ENCODE measurements around the gene TRIP13. TPM values are rescaled to one million over a fixed set of nuclear protein-coding genes. Genes with fewer than 3 reads are reported as not detected.

TRIP13 gene
- total RNA-seq, 2 experiments from 2014 or later = 43.4 to 45.8 TPM

DNA sequence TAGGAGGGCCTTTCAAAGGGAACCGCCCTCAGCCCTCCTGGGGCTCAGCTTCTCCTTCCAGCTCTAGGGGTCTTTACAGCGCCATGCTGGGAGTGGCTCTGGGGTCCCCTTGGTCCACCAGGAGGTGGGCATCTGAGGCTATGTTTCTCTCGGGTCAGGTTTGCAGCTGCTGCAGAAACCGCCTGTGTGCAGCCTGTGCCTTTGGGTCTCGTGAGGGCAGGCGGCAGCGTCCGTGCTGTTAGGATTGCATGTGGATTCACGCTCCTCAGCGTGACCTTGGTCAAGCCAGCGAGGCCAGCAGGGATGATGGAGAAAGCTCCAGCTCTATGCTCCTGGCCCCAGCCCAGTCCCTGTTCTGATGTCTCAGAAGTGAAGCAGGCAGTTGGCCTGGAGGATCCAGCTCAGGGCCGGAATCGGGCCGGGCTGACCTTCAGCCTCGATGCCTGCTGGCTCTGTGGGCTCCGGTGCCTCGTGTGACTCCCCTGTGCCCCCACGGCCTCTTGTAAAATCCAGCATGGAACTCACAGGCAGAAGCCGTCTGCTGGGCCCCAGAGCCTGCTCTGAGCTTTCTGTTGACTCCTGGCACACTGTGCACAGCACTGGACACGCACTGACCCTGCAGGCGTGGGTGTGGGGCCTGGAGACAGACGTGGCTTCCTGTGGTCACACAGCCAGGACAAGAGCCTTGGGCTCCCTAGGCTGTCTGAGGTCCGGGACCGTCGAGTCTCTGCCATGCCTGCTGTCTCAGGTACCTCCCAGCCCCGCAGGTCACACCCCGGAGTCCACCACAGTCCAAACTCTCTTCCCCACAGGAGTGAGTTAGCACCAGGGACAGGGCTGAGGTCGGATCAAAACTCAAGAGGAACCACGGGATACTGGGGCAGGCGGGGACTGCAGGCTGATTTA lies 54.3 kb downstream of the TRIP13 start:
- ChIA-PET CTCF (no interaction called here), POLR2A (no interaction called here)

DNA sequence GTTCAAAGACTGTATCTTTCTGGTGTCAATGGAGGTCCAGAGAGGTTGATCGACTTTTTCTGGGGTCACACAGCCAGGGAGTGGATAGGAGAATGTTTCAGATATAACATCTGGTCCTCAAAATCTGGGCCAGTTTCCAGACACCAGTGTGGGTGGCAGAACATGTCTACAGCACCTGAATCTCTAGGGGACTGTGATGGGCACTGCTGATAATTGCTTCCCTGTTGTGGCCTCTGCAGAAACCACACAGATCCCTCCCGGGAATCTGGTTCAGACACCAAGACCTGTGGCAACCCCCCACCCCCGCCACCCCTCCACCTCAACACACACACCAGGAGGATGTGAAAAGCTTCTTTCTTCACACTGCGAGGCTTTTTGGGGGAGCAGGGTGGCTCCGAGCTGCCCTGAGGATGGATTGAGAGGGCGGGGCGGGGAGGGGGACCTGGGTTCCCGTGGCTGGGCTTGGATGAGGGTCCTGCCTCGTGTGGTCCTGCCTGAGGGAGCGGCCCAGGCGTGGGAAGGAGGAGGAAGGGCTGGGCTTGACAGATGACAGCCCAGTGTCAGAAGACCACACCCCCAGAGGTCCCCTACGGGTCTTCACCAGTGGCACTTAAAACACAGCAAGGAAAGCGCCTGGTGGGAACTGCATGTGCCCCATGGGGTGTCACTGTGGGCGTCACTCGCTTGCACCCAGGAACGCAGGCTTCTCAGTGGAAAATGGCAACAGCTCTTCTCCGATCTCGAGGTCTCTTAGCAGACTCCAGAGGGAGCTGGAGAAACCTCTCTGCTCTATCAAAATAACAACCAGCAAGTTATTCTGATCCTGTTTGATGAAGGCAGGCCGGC lies 55.2 kb downstream of the TRIP13 start:
- POLR2A ChIA-PET = no interaction called here
- CTCF ChIA-PET = no interaction called here

DNA sequence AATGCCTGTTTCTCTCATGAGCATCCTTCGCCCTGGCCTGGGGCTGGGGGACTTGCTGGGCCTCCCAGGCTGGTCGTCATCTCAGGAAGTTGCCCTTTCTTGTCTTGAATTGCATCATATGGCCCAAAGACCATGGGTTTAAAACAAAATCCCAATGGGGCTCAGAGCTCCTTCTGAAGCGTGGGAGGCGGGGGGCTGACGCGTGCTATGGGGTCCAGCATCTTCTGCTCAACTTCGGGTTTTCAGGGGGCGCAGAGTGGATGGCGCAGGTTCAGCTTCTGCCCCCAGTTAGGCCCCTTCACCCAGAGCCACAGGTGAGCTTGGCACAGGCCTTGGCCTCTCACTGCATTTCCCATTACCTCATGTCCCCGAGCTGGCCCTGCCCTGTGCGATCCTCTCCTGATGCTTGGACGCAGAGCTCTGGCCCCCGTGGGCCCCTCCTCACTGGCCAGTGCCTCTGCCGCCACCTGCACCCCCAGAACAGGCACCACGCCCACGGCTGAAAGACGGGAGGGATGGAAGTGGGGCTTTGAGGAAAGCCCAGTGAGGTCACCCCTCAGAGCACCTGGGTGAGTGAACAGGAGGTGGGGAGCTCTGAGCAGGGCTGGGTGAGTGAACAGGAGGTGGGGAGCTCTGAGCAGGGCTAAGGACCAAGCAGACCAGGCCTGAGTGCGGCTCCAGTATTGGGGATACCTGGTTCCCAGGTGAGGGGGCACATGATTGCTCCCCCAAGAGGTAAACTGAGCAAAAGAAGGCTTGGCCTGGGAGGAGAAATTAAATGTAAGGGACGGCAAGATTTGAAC lies 56.0 kb downstream of the TRIP13 start:
- POLR2A ChIA-PET = no interaction called here
- CTCF ChIA-PET = interaction anchor here (1.3 kb wide), 1 partner anchor 11 kb away, joined by 3 read pairs; no protein-coding TSS in a partner anchor

DNA sequence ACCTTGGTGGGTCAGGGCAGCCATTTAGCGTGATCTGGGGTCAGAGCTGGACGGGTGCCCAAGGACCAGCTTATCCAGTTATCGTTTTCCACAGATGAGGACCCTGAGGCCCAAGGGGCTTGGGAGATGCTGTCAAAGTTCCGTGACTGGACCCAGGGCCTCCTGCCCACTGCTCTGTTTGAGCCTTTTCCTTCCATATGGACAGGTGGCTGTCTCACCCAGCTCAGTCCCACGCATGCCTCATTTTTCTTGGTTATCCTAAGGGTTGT lies 56.5 kb downstream of the TRIP13 start:
- ChIA-PET CTCF (interaction anchor here (1.3 kb wide), 1 partner anchor 12 kb away, joined by 3 read pairs; no protein-coding TSS in a partner anchor), POLR2A (no interaction called here)

DNA sequence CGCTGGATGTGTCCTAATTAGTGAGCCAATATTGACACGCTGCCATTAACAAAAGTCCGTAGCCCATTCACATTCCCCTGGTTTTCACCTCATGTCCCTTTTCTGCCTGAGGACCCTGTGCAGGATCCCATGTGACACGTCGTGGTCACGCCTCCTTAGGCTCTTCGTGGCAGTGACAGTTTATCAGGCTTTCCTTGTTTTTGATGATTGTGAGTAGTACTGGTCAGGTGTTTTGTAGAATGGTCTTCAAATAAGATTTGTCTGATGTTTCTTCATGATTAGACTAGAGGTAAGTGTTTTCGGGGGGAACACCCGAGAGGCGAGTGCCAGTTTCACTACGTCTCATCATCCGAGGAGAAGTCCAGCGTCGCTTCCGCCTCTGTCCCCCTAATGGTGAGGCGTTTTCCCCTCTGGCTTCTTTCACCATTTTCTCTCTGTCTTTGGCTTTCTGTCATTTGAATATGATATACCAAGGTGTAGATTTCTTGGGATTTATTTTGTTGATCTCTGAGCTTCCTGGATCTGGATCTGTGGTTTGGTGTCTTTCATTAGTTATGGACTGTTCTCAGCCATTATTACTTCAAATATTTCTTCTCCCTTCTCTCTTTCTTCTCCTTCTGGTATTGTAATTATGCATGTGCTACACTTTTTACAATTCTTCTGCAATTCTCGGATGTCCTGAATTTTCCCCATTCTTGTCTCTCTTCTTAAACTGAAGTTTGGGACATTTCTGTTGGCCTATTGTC lies 57.3 kb downstream of the TRIP13 start:
- CTCF ChIA-PET = interaction anchor here (1.3 kb wide), 1 partner anchor 13 kb away, joined by 3 read pairs; no protein-coding TSS in a partner anchor
- POLR2A ChIA-PET = no interaction called here

DNA sequence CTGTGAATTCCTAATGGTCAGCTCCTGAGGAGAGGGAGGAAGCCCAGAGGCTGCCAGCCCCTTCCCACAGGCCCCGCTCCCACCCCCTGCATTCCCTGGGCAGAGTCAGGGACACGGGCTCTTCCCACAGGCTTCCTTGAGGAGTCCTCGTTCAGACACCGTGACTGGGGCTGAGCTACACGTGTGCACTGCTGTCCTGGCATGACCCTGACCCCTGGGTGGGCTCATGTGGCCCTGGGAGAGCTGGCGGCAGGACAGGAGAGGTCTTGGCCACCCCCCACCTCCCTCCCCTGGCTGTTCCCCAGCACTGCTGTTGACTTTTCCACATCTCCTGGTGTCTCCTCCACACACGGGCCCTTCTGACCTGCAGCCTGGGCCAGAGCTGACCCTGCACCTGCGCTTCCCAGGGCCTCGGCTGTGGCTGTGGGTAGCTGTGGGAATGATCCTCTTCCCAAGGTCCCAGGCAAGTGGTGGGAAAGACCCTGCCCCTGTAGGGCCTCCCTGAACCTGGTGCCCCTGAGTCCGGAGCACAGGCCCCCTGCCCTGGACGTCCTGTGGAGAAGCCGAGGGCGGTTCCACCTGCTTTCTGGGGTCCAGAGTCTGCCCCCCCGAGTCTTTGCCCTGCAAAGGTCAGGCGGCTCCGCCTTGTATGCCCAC lies 59.4 kb downstream of the TRIP13 start:
- CTCF ChIA-PET = no interaction called here
- POLR2A ChIA-PET = no interaction called here

DNA sequence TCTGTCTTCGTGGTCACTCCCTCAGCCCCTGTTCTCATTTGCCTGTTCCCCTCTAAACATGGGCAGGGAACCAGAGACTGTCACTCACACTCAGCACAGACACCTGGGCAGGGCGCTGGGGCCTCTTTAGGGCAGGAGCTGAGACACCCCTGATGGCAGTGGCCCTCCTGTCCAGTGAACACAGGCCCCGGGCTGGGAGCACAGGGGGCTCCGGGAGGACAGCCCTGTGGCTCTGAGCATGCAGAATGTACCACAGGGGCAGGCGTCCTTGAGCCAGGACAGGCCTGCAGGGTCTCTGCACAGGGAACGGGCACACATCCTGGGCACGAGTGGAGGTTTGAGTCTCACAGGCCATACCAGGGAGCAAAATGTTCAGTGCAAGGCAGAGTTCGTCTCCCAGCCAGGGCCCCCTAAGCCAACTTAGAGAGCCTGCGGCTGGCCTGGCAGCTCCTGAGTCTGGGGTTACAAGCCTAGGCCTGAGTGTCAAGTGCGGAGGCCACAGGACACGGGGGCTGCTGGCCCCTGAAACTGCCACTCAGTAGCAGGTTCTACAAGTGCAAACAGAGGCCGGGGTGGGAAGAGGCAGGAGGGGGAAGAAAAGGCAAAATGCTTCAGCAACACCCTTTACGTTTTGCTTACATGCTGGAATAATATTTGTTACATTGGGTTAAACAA lies 60.0 kb downstream of the TRIP13 start:
- ChIA-PET CTCF (no interaction called here), POLR2A (no interaction called here)

DNA sequence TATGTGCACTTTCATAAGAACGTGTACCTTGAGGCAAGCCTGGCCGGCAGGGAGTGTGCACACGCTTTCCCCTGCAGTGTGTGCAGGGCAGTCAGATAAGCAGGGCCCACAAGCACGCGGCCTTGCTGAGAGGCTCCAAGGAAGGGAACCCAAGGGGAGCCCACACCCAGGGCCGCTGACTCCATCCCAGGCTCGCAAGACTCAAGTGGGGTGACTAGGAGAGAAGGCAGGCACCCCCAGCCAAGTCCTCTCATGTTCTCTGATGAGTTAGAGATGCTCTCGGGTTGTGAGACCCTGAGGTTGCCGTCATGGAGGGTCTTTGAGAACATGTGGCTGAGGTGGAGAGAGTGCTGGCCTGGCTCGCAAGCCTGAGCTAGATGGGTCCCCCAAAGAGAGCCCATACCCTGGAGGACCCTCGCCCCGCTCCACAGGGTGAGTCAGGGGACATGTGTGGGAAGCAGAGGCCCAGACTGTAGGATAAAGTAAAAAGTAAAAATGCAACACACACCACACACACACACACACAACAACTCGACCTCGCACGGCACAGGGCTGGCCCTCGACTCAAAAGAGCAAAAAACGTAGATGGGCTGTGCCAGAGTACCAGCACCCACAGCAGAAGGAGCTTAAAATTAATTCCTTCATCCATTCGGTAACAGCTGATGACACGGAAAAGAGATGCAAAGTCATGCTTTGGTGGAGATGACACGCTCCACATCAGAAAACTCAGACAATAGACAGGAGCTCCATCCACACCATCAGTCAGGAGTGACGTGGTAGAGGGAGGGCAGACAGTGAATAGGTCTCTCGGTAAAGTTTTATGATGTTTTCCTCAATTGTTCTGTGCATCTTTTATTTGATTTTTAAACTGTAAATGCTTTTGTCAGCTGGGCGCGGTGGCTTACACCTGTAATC lies 61.1 kb downstream of the TRIP13 start:
- ChIA-PET POLR2A (no interaction called here), CTCF (no interaction called here)

DNA sequence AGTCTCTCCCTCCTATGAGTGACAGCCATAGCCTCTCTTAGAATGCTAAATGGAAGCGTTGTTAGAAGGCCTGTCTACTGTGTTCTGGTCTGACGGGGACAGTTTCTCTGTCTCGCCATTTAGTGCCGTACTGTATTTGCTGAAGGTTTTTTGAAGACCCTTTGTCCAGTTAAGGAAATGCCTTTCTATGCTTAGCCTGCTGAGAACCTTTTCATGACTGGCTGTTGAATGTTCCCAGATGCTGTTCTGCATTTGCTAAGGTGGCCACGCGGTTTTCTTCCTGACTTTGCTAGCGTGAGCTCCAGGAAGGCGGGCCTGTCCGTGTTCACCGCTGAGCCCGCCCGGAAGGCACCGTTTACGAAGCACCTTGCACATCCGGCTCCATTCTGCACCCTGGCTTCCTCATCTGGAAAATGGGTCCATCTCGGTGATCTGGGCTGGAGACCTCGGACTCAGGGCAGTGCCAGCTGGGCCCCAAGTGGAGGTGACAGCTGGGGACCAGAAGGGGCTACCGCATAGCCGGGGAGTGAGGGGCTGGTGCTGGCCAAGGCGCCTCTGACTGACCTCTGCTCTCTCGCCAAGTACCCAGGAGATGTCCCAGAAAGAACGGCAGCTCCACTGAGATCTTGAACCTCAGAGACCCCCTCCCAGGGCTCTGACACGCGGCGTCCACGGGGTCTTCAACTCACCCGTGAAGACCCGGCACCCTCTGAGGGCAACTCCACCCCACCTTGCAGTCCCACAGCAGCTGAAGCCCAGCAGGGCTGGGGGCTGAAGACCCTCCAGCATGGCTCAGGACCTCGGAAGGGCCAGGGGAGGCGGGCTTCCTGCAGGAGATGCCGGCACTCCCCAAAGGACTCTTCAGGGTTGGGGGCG lies 63.4 kb downstream of the TRIP13 start:
- ChIA-PET POLR2A (no interaction called here), CTCF (interaction anchor here (1.5 kb wide), 1 partner anchor 23 kb away, joined by 4 read pairs; no protein-coding TSS in a partner anchor)

DNA sequence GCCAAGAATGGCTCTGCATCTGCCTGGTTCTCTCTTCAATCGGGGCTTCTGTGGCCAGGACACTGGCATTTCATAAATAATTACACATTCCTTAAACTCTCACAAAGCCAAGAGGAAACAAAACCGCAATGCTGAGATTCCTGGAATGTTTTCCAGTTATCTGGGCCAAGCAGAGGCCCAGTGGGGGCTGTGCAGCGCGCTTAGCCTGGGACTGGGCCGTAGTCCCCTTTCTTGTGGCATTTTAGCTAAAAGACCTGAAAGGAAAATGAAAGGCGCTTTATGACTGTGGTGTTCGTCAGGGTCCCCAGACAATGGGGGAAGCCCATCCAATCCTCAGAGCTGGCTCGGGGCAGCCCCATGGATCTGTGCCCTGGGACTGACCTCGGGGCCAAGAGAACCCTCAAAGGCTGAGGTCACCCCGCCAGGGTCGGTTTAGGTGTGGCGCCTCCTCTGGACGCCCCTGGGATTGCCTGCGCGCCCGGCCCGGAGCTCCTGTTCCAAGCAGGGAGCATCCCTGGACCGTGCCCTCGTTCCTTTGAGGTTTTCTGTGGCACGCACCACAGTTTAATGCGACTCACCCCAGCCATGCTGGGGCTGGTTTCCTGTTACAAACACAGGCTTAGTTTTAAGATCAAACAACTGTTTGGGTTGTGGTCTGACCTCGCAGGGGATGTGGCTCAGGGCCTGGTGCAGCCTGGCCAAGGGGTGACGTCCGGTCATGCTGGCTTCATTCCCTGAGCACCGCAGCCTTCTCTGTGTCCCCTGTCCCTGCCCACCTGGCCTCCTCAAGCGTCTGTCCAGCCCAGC lies 64.5 kb downstream of the TRIP13 start:
- ChIA-PET POLR2A (no interaction called here), CTCF (interaction anchor here (1.5 kb wide), 1 partner anchor 24 kb away, joined by 4 read pairs; no protein-coding TSS in a partner anchor)

DNA sequence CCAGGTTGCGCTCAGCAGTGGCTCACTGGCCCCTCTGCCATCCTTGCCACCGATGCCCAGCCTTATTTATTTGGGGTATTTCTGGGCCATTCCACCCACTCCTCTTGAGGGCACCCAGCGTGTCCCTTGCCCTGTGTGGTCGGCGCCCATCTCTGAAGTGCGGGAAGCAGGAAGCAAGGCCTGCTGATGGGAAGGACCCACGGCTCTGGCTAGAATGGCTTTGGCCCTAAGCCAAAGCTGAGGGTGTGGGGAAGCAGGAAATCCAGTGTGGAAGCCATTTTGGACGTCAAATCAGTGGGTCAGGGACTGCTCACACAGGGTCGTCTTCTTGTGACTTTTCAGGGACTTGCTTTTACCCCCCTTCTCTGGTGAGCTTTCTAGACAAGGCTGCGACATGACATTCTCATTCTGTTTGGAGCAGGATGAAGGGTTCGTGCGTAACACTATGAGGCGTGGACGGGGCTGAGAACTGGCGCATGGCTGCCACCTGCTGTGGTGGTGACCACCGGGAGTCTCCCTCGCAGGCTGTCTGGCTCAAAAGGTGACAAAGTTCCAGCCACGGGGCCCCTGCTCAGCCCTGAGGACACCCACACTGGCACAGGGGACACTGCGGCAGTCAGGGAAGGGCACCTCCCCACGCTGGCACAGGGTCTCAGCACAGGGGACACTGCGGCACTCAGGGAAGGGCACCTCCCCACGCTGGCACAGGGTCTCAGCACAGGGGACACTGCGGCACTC lies 65.2 kb downstream of the TRIP13 start:
- ChIA-PET CTCF (interaction anchor here (1.5 kb wide), 1 partner anchor 25 kb away, joined by 4 read pairs; no protein-coding TSS in a partner anchor), POLR2A (no interaction called here)

DNA sequence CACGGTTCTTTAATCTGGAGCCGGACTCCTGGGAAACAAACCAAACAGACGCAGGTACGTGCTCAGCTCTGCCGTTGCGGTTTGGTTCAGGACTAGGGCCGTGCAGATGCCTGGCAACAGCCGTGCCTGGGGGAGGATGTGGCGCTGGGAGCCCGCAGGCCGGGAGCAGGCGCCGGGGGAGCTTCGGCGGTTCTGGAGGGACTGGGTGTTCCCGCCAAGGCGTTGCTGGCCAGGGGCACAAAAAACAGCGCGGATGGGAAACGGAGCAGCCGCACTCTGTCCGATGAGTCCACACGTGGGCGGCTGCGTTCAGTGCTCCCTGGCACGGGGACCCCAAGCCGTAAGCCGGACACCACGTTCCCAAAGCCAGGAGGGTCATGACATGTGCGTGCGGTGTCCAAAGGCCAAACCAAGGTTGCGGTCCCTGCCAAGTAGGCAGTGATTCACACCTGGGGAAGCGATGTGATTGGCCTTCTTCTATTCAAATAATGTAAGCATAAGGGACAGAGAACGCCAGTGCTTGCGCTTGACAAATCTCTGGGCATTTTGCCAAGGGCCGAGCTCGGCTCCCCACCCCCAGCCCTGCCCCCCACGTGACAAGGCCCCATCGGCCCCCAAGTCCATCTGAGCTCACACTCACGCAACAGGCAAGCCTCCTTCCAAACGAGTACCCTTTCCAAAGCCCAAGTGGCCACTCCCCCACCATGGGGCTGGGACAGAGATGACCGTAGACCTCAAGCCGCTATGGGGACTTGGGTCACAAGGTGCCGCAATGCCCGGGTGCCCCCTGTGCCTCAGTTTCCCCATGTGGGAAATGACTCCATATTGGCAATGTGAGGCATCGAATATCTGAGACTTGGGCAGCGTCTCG lies 66.3 kb downstream of the TRIP13 start:
- POLR2A ChIA-PET = no interaction called here
- CTCF ChIA-PET = no interaction called here

DNA sequence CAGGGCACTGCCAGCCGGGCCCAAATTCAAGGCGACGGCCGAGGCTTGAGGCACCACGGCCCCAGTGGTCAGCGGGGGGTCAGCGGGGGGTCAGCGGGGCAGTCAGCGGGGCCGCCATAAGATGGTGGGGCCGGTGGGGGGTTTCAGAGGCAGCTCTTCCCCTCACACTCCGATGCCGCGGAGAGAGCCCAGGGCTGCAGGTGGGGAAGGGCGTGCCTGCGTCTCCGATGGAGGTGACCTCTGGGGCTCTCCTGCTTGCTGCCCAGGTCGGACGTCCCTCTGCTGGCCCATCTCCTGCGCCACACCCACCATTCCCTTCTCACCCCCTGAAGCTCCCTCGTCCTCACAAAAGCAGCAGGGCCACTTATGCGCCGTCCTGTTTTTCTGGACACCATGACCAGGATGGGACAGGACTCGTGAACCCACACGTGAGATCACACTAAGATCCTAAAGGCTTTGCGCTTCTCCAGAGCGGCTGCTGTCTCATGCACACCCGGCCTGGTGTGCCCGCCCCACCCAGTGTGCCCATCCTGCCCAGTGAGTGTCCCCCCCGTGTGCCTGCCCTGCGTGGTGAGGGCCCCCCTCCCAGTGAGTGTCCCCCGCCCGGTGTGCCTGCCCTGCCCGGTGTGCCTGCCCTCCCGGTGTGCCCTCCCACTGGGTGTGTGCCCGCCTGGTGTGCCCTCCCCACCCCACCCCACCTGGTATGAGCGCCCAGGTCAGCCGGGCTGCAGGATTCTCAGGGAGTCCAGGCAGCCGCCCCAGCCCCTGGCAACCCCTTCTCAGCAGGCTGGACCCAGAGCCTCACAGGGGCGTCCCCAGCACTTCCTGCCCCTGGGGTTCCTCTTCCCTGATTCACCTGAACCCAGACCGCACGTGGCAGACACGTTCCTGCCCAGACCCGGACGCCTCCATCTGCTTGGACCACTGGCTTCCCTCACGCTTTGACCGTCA lies 67.2 kb downstream of the TRIP13 start:
- ChIA-PET POLR2A (no interaction called here), CTCF (no interaction called here)
